Activated CD8-positive, alpha-beta memory T cell treated with anti-CD3 and anti-CD28 coated beads for 4 hours (primary cell): ENCODE results near the gene KANSL1.
"Not testable (repeated sequence)": the region's sequence is repeated elsewhere in the genome, so short reads cannot be mapped to it uniquely, and the experiment has no call there.

ENCODE experiments used
- DNase-seq, 2 donors: peaks; one replicate each; pipeline ENCODE4 v3.0.0-alpha.2; 2020; ENCODE audit warnings: low read depth in 2 of 2

Gene KANSL1

GRCh38 chr17:46193626-46194392, 580 bp upstream of the KANSL1 start:
- DNase-seq = peak; percentile 75 to 88

GRCh38 chr17:46192439-46193150, 634 bp downstream of the KANSL1 start:
- peak; percentile 17 to 20 for DNase-seq

- no peak for DNase-seq
Measured at GRCh38 chr17:46192189-46192438, 1.1 kb downstream of the KANSL1 start.

DNA sequence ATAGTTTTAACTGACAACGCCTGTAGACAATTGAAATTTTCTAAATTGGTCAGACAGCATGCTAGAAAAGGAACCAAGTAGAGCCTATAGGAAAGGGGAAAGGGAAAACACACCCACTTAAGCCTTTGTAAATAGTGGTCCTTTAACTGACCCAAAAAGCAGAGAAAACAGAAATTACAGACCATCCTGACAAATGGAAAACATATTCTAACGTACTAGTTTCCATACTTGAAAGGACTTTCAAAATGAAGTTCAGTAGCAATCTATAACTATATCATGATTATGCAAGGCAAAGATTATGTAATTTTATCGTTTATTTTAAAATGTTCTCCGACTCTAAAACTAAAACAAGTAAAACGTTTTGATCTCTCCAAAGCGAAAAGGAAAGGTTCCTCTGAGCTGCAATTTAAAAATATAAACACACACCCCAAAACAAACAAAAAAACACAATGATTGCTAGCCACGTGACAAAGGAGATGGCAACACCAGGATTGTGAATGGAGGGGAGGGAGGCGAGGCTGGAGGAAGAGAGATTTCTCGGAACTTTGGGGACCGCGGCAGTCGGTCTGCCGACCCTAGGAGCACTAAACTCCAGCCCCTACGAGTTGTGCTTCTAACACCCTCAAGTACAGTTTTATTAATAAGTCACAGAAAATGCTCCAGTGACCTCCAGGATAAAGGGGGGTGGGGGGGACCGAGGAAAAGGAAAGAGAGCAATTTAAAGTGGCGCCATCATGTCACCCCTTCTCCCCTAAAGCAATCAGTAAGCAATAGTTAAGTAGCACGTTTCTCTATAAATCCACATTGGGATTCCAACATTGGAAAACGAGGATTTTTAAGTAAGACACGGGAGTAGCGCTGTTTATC, 1.7 kb downstream of the KANSL1 start:
- DNase-seq = no peak

DNA sequence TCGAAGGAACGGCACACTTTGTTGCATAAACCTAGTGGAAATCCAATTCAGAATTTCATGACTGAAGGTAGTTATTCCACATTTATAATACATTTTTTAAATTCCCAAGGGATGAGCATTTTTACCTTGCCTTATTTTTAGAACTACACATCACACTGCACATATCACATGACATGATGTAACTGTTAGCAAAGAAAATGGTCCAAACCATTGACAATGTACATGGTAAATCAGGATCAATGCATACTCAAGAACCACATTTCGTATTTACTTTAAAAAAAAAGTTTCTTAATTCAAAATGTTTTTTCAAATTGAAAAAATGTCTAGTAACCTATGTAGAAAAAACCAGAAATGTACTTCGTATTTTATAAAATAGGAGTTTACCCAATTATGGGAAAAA, 2.5 kb downstream of the KANSL1 start:
- DNase-seq = no peak

DNA sequence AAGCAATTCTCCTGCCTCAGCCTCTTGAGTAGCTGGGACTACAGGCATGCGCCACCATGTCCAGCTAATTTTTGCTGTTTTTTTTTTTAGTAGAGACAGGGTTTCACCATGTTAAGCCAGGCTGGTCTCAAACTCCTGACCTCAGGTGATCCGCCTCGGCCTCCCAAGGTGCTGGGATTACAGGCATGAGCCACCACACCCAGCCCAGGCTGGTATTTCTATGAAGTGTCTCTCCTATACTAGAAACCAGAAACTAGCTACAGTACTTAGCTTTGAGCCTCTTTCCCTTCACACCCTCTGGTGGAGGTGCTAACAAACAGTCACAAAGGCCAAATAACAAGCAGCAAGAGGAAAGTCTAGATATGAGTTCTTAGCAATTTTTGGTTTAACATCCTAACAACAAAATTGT, 6.4 kb downstream of the KANSL1 start:
- DNase-seq = peak in 1 of 2 donors; percentile 17

DNA sequence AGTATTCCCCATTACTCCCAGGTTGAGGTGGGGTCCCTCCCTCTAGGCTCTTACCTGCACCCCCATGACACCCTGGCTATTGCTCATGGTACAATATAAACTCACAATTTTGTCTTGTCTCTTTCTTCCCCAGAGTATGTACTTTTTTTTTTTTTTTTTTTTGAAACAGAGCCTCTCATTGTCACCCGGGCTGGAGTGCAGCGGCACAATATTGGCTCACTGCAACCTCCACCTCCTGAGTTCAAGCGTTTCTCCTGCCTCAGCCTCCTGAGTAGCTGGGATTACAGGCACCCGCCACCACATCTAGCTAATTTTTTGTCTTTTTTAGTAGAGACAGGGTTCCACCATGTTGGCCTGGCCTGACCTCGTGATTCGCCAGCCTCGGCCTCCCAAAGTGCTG, 8.5 kb downstream of the KANSL1 start:
- no peak for DNase-seq

DNA sequence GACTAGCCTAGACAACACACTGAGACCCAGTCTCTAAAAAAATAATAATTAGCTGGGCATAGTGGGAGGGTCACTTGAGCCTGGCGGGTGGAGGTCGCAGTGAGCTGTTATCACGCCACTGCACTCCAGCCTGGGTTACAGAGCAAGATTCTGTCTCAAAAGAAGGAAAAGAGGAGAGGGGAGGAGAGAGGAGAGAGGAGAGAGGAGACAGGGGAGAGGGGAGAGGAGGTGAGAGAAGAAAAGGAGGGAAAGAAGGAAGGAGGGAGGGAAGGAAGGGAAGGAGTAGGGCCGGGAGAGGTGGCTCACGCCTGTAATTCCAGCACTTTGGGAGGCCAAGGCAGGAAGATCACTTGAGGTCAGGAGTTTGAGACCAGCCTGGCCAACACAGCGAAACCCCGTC, 9.8 kb downstream of the KANSL1 start:
- DNase-seq = not testable (repeated sequence)

DNA sequence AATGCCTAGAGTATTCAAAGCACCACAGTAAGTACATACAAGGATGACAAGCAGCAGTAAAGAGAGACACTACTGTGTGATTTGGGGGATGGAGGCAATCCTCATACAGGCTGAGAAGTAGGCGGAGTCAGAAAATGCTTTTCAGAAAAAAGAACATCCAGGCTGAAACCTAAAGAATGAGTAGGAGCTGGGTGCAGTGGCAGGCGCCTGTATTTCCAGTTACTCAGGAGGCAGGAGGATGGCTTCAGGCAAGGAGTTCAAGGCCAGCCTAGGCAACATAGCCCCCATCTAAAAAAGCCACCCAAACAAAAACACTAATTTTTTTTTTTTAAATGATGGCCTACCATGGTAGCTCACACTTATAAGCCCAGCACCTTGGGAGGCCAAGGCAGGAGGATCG, 10.3 kb downstream of the KANSL1 start:
- no peak for DNase-seq

DNA sequence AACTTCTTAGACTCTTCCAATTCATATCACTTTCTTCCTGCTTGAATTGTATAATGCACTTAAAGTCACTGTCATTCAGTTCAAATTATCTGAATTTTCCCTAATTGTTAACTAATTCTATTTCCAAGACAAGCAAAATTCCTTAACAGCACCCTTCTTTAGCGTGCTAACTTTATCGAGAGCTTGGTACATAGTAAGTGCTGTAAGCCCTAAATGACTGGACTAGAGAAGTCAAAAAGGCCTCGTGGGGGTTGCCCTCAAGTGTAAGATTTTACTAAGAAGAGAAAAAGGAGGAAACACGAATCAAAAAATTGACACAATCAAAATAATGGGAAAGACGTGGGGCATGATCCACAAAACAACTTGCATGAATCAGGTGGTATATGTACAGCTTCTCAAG, 11.3 kb downstream of the KANSL1 start:
- no peak for DNase-seq

- not testable (repeated sequence) for DNase-seq
Measured at GRCh38 chr17:46181316-46181715, 11.9 kb downstream of the KANSL1 start.

DNA sequence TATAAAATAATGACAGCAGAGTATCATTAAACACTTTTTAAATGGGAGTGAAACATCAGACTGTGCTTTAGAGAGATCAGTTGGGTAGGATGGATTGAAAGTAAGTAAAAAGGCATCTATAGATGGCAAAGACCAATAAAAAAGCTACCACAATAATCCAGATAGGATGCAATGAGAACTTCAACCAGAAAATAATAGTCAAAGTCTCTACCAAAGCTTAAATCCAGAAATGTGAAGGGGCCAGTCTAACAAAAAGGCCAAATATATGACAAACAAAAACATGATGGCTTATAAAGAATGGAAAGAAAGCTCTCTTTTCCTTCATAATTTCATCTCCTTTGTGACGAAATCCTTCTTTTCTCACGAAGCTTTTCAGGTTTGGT, 12.3 kb downstream of the KANSL1 start:
- no peak for DNase-seq

DNA sequence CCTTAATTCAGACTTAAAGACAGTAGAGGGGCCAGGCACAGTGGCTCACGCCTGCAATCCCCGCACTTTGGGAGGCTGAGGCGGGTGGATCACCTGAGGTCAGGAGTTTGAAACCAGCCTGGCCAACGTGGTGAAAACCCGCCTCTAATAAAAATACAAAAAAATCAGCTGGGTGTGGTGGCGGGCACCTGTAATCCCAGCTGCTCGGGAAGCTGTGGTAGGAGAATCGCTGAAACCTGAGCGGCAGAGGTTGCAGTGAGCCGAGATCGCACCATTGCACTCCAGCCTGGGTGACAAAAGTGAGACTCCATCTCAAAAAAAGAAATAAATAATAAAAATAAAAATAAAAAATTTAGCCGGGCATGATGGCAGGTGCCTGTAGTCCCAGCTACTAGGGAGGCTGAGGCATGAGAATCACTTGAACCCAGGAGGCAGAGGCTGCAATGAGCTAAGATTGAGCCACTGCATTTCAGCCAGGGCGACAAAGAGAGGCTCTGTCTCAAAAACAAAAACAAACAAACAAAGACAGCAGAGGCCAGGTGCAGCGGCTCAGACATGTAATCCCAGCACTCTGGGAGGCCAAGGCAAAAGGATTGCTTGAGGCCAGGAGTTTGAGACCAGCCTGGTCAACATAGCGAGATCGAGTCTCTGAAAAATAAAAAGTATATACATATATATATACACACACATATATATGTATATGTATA, 12.9 kb downstream of the KANSL1 start:
- not testable (repeated sequence) for DNase-seq

GRCh38 chr17:46179375-46179999, 13.7 kb downstream of the KANSL1 start:
- DNase-seq = no peak

- no peak for DNase-seq
Measured at GRCh38 chr17:46178550-46179214, 14.5 kb downstream of the KANSL1 start.

DNA sequence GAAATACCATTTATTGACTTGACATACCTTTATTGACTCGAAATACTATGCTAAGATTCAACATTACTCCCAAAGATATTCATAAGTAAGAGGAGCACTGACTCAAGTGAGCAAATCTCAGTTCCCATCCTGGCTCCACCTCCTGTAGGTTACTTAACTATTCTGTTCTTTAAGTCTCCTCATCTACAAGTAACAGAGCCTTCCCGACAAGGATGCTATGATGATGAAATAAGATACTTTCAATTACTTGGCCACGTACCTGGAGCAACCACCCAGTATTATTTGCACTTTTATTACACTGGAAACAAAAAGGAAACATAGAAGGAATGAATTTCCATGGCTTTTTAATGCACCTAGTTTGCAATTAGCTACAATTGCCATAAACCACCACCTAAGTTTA, 16.3 kb downstream of the KANSL1 start:
- DNase-seq = no peak

- DNase-seq = no peak
Measured at GRCh38 chr17:46175891-46176290, 17.3 kb downstream of the KANSL1 start.

DNA sequence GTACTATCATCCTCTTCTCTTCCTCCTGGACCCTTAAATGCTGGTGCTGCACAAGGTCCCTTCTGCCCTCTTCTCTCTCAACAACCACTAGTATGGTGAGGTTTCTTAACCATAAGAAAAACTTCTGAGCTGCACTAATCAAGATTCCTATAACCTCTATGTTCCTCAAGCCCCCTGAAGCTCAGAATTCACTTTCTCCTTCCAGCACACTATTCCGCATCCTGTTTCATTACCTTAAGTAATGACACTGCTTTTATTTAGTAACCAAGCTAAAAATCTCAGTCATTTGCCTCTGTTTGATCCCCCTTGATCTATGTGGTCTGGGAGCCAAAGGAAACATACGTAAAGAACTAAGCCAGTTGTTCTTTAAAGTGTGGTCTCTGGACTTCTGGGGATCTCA, 20.1 kb downstream of the KANSL1 start:
- DNase-seq = no peak

DNA sequence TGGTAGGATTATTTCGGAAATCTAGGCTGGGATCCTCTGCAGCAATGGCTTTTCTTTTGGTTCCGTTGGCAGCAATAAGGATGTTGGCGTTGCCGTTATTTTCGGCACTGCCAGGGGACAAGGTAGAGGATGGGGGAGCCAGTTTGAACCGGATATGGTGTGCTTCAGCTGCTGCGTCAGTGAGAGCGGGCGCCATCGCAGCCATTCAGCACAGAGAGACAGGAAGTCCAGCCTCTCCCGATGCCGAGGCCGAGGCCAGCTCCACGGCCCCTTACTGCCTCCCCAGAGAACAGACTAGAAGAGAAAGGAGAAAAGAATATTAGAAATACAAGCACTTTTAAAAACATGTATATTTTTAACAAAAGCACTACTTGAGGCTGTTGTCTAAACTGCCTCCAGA, 21.3 kb downstream of the KANSL1 start:
- DNase-seq = no peak

- no peak for DNase-seq
Measured at GRCh38 chr17:46170639-46171429, 22.4 kb downstream of the KANSL1 start.
